Gastrocnemius medialis (tissue), 4 donors: ENCODE data around the gene KRT73. TPM values are rescaled to one million over a fixed set of nuclear protein-coding genes. Genes with fewer than 3 reads are reported as not detected.

Experiments
- ATAC-seq, 2 donors: fragments of 150-250 bp; one replicate each; pipeline ENCODE4 v1.9.1; 2016
- DNase-seq, 2 donors: peaks; one replicate each; pipeline ENCODE4 v3.0.0-alpha.2; 2019
- H3K27ac ChIP-seq, 4 donors: fragments of 200-600 bp; sonication (generic); 1 replicate in 1 of 4; 2 replicates in 3 of 4; pipeline ENCODE4 v1.5.1; 2016 to 2018; ENCODE audit warnings: mild to moderate bottlenecking in 2 of 4, moderate library complexity in 1 of 4
- H3K27me3 ChIP-seq, 3 donors: fragments of 200-600 bp; sonication (generic) in 2 of 3; 1 replicate in 1 of 3; 2 replicates in 2 of 3; pipeline versions ENCODE4 v1.5.1 to v1.6.0; 2016 to 2019; ENCODE audit warnings: mild to moderate bottlenecking in 1 of 3, moderate library complexity in 1 of 3
- H3K36me3 ChIP-seq, 2 donors: fragments of 200-600 bp; sonication (generic) in 1 of 2; one replicate each; pipeline ENCODE4 v1.5.1; 2017 to 2018
- H3K4me1 ChIP-seq, 2 donors: fragments of 200-600 bp; sonication (generic) in 1 of 2; one replicate each; pipeline ENCODE4 v1.5.1; 2016 to 2017; ENCODE audit warnings: mild to moderate bottlenecking in 2 of 2
- H3K4me3 ChIP-seq, 4 donors: fragments of 200-600 bp; sonication (generic) in 3 of 4; 1 replicate in 1 of 4; 2 replicates in 3 of 4; pipeline ENCODE4 v1.5.1; 2016 to 2019; ENCODE audit warnings: mild to moderate bottlenecking in 2 of 4
- H3K9me3 ChIP-seq, 3 donors: fragments of 200-600 bp; sonication (generic) in 2 of 3; 1 replicate in 1 of 3; 2 replicates in 2 of 3; pipeline ENCODE4 v1.5.1; 2016 to 2019
- POLR2A ChIP-seq, 2 donors: fragments of 450-650 bp; IDR thresholded peaks; one replicate each; pipeline ENCODE4 v1.6.1; 2017; ENCODE audit warnings: antibody characterized with exemption in 2 of 2, mild to moderate bottlenecking in 2 of 2, moderate library complexity in 2 of 2
- in situ Hi-C, 4 donors: fragments of 200-750 bp; cut with MboI; loops; one replicate each; pipeline versions ENCODE4 v1.15.0 to v1.8.0; 2017; ENCODE audit warnings: low sequenced_read_pairs in 4 of 4
- intact Hi-C: fragments of 100-400 bp; cut with DNase I; formaldehyde crosslinking; loops from one replicate; pipeline ENCODE4 v1.15.1; 2023; ENCODE audit warnings: low total_unique reads
- total RNA-seq, 4 donors: library from RNA; depleted of rRNA; stranded (reverse); fragments of >200 nt; gene quantifications; one replicate each; pipeline versions ENCODE4 v1.1.0 to v1.2.3, GENCODE V29; 2016
- TF ChIP-seq, protein P1 (sequence below), 5 experiments: fragments of 450-650 bp in 3 of 5; fragments of 200-600 bp in 2 of 5; sonication (generic) in 2 of 5; IDR thresholded peaks in 4 of 5; conservative IDR thresholded peaks in 1 of 5; 1 replicate in 4 of 5; 2 replicates in 1 of 5; pipeline ENCODE4 v1.5.1; 2016 to 2019; ENCODE audit warnings: antibody characterized with exemption in 5 of 5, mild to moderate bottlenecking in 3 of 5, moderate library complexity in 3 of 5

The KRT73 gene
- total RNA-seq, 4 donors from 2014 or later = not detected

DNA sequence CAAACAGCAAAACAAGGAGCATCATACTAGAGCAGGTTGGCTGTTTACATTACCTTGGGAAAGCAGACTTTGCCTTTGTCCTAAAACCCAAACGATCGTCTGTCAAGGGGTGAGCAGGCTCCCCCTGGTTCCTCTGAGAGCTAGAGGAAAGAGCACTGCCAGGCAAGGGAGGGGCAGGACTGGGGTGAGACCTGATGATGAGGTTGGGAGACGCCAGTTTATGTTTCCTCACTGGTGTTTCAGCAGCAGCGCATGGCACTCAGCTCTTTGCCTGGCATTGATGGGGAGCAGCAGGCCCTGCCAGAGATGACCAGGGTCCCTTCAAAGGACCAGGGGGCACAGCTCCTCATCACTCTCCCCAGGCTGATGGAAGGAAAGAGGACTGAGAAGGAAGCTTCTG lies 41.6 kb upstream of the KRT73 start:
- TF ChIP-seq POLR2A (IDR thresholded peaks at IDR 0.05) = no peak
- TF ChIP-seq, protein P1, sequence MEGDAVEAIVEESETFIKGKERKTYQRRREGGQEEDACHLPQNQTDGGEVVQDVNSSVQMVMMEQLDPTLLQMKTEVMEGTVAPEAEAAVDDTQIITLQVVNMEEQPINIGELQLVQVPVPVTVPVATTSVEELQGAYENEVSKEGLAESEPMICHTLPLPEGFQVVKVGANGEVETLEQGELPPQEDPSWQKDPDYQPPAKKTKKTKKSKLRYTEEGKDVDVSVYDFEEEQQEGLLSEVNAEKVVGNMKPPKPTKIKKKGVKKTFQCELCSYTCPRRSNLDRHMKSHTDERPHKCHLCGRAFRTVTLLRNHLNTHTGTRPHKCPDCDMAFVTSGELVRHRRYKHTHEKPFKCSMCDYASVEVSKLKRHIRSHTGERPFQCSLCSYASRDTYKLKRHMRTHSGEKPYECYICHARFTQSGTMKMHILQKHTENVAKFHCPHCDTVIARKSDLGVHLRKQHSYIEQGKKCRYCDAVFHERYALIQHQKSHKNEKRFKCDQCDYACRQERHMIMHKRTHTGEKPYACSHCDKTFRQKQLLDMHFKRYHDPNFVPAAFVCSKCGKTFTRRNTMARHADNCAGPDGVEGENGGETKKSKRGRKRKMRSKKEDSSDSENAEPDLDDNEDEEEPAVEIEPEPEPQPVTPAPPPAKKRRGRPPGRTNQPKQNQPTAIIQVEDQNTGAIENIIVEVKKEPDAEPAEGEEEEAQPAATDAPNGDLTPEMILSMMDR (IDR thresholded peaks at IDR 0.05 in 4 of 5, conservative IDR thresholded peaks at IDR 0.05 in 1 of 5) = no peak
- in situ Hi-C loops (no loop called here), intact Hi-C loops (no loop called here)
- ATAC-seq = no peak
- Histone ChIP-seq H3K36me3 (no peaks in the 10 kb centered on the region), H3K4me1 (no peaks in the 10 kb centered on the region), H3K4me3 (no peak overlapping the region), H3K9me3 (no peaks in the 10 kb centered on the region), H3K27ac (no peak overlapping the region), H3K27me3 (peaks cover 0 to 9% (median 3%) of the 10 kb centered on the region in 3 donors)
- no peak for DNase-seq

DNA sequence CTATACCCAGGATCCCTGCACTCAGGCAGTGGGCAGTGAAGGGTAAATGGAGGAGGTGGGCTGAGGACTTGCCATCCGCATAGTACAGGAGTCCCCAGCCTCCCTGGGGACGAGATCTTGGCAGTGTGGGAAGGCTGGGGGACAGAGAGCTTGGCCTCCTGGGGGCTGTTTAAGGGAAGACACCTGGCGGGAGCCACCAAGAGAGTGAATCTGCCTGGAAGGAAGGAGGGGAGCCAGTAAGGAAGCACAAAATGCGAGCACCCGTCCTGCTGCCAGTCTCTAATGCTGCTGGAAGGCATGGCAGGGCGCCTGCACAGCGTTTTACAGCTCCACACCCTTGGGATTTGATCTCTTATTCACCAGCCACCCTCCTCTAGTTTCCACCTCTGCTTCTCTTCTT lies 41.0 kb upstream of the KRT73 start:
- no peaks in the 10 kb centered on the region for H3K36me3 ChIP-seq
- ATAC-seq = no peak
- TF ChIP-seq, protein P1 (IDR thresholded peaks at IDR 0.05 in 4 of 5, conservative IDR thresholded peaks at IDR 0.05 in 1 of 5) = no peak
- no peak for TF ChIP-seq POLR2A (IDR thresholded peaks at IDR 0.05)
- H3K4me1 ChIP-seq = no peaks in the 10 kb centered on the region
- peaks cover 0 to 12% (median 1%) of the 10 kb centered on the region in 3 donors for H3K27me3 ChIP-seq
- no peak overlapping the region for H3K4me3 ChIP-seq
- no peak overlapping the region for H3K27ac ChIP-seq
- no peak for DNase-seq
- in situ Hi-C loops = no loop called here
- no peaks in the 10 kb centered on the region for H3K9me3 ChIP-seq
- intact Hi-C loops = no loop called here

DNA sequence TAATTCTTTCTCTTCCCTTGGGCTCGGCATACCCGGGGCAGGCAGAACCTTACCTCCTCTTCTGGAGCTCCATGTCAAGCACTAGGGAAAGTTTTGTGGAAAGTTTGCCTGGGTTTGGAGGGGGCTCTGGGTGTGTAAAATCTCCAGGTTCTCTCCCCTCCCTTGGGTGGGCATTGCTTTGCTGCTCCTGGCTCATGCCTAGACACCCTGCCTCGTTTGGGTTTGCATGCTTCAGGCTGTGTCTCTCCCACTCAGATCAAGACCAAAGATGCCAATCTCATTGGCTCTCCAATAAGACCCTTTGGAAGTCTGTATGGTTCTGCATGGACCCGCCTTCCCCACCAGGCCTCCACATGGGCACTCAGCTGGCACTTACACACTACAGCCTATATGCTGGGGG lies 39.8 kb upstream of the KRT73 start:
- in situ Hi-C loops = no loop called here
- DNase-seq = no peak
- intact Hi-C loops = no loop called here
- no peaks in the 10 kb centered on the region for H3K36me3 ChIP-seq
- H3K27ac ChIP-seq = no peak overlapping the region
- no peaks in the 10 kb centered on the region for H3K4me1 ChIP-seq
- no peak overlapping the region for H3K4me3 ChIP-seq
- no peak for ATAC-seq
- H3K27me3 ChIP-seq = peaks cover 0 to 11% (median 1%) of the 10 kb centered on the region in 3 donors
- no peaks in the 10 kb centered on the region for H3K9me3 ChIP-seq
- TF ChIP-seq, protein P1 (IDR thresholded peaks at IDR 0.05 in 4 of 5, conservative IDR thresholded peaks at IDR 0.05 in 1 of 5) = no peak
- no peak for TF ChIP-seq POLR2A (IDR thresholded peaks at IDR 0.05)

DNA sequence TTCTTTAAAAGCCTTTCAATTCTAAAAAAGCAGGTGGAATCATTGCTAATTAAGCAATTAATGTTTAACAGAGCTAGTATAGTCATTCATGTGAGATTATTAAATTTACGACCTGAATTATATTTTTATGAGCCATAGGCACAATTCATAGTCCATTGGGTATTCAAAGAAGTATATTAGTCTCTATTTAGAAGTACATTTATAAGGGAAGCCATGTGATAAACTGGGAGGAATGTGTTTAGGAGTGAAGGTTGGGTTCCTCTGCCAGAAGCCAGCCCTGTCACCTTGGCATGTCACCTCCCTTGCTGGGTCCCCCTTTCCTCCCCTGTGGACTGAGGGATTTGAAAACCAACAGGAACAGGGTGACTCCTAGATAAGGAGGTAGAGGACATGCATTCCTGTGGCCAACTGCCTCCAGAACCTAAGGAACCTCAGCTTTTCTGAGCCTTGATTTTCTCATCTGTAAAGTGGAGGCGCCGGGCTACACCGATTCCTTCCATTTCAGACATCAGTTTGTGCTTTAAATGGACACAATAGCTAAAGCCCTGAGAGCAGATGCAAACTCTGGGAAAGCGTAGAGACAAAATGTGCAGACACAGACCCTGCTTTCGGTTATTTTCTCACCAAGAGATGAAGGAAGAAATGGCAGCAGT lies 39.0 kb upstream of the KRT73 start:
- intact Hi-C loops = no loop called here
- Histone ChIP-seq H3K27me3 (peaks cover 0 to 14% (median 5%) of the 10 kb centered on the region in 3 donors), H3K4me3 (no peak overlapping the region), H3K4me1 (no peaks in the 10 kb centered on the region), H3K36me3 (no peaks in the 10 kb centered on the region), H3K27ac (no peak overlapping the region), H3K9me3 (no peaks in the 10 kb centered on the region)
- TF ChIP-seq, protein P1 (IDR thresholded peaks at IDR 0.05 in 4 of 5, conservative IDR thresholded peaks at IDR 0.05 in 1 of 5) = no peak
- no peak for TF ChIP-seq POLR2A (IDR thresholded peaks at IDR 0.05)
- in situ Hi-C loops = no loop called here
- DNase-seq (no peak), ATAC-seq (no peak)

DNA sequence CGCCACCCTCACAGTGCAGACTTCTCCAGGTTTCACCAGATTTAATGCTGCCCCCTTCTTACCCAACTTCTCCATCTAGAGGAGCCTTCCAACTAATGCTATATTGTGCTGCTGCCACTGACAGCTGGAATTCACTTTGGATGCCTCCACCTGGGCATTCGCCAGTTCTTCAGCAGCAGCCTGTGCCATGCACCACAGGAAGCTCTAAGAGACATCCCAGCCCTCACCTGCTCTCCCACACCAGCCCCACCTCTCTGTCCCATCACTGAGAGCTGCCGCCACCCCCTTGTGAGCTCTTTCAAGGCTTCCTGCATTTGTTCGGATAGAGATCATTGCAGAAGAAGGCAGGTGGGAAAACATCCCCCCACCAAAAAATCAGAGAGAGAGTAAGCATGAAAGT lies 38.3 kb upstream of the KRT73 start:
- Histone ChIP-seq H3K4me3 (no peak overlapping the region), H3K27ac (no peak overlapping the region), H3K9me3 (no peaks in the 10 kb centered on the region), H3K36me3 (no peaks in the 10 kb centered on the region), H3K4me1 (no peaks in the 10 kb centered on the region), H3K27me3 (peaks cover 4 to 17% (median 5%) of the 10 kb centered on the region in 3 donors)
- no peak for TF ChIP-seq POLR2A (IDR thresholded peaks at IDR 0.05)
- TF ChIP-seq, protein P1 (IDR thresholded peaks at IDR 0.05 in 4 of 5, conservative IDR thresholded peaks at IDR 0.05 in 1 of 5) = no peak
- intact Hi-C loops (no loop called here), in situ Hi-C loops (no loop called here)
- no peak for ATAC-seq
- no peak for DNase-seq
